Right forelimb (tissue), 1 donor: ENCODE measurements around the gene ZBTB24.

Source experiments
- DNase-seq: peaks from one replicate; pipeline ENCODE4 v3.0.0-alpha.2; 2018

Gene ZBTB24

DNA sequence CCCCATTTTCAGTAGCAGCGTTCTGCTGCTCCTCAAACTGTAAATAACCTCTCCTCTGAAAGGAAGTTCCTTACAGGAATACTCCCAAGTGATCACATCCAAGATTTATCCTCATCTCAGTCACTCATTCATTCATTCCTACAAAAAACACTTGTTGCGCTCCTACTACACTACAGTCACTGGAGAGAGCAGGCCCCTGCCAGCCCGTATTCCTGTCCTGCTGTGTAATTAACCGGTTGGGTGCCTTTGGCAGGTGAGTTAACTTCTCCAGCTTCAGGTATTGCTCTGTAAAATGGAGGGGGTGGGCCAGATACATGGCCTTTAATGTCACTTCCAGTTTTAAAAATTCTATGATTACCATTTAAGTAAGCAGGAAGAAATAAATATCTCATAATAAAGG, 15.0 kb upstream of the ZBTB24 start:
- no peak for DNase-seq

DNA sequence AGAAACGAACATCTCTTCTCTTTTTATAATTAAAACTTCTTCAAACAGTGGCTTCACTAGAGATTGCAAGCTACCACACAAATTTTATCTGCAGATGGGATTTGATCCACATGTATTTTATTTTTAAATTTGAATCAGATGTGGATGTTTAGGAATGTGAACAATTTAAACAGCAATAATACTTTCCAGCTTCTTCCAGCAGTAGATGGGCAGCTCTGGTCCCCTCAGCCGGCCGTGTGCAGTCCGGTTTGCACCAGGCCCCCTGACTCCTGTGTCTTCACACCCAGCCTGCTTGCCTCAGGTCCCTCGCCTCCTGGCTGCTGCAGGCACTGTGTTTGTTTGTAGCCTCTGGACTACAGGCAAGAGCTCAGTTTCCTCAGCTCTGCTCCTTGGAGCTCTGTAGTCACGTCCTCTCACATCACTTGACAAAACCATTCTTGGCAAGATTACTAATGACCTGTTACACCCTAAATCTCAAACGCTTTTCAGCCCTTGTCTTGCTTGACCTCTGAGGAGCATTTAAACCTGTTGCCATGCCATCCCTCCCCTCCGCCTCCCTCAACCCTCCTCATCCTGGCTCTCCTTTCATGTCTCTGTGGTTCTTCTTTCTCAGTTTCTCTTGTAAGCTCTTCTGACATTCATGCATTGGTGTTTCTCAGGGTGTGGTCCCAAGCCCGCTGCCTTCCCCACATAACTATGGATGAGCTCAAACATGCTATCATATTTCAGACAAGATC, 13.2 kb upstream of the ZBTB24 start:
- no peak for DNase-seq

DNA sequence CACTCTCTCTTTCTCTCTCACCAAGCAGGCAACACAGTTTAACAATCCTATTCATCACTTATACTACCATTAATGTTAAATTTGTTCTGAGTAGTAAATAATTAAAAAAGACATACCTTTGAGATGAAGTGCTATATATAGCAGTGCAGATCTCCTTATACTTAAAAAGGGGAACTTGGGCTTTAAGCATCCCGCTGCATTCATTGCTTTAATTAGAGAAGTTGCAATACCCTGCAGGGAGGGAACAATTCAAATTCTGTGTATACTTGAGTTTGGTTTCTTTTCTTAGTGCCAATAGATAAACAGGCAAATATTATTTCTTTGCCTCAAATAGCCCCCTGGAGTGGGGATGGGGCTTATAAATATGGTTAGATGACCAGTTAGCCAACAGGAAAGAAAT, 10.8 kb upstream of the ZBTB24 start:
- DNase-seq = no peak

DNA sequence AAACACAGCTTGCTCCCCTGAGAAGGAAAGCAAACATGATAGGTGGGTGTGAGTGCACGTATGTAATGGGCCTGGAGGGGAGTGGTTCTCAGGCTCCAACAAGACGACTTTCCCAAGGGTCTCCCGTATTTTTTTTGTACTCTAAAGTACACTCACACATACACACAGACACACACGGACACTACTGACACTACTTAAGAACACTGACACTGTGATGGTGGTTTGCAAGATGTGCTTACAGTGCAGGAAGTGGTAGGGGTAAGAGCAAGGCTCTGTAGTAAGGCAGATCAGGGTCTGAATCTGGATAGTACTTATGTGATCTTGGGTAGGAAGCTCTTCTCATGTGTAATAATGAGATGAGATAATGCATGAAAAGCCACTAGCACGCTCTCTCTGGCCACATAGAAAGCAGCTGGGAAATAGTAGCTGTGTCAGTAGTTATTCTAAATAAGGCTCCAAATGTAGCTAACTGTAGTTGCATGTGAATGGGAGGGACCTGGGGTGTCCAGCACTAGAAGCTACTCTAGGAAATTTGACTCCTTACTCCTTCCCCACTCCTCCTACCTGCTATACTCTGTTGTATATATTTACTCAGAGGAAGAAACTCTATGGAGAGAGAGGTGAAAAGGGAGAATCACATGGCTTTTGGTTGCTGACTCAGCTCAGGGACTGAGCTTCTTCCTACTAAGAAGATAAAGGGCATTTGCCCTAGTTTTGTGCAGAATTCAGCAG, 8.4 kb upstream of the ZBTB24 start:
- DNase-seq = no peak

DNA sequence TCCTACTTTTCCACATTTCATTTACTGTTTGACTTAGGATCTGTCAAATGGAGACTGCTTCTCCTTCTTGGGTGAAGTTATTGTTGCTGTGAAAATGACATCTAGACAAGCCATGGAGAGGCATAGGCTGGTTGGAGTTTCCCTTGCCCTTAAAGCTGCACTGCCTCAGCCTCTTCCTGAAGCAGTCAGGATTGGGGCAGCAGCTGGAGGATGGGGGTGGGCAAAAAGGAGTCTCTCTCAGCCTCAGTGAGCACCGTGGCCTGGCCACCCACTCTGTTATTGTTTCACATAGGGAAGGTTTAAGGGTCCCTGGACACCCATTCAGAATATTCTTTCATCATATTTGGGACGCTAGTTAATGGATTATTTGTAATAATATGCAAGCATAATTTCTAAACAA, 7.7 kb upstream of the ZBTB24 start:
- DNase-seq = no peak

DNA sequence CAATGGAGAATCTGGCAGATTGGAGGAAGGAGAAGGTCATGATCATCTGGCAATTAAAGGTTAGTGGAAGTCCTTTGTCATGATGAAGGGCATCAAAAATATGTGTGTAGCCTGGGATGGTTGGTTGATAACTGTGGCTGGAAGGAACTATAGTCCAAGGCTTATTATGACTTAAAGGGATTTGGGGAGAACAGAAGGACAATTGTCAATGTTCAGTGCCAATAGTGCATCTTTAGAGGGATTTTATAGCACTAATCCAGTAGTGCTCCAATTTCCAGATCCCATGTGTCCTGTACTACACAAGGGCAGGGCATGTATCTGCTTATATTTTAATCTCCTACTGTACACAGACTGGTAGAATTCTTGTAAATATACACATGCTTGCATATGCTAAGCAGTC, 5.0 kb upstream of the ZBTB24 start:
- no peak for DNase-seq

DNA sequence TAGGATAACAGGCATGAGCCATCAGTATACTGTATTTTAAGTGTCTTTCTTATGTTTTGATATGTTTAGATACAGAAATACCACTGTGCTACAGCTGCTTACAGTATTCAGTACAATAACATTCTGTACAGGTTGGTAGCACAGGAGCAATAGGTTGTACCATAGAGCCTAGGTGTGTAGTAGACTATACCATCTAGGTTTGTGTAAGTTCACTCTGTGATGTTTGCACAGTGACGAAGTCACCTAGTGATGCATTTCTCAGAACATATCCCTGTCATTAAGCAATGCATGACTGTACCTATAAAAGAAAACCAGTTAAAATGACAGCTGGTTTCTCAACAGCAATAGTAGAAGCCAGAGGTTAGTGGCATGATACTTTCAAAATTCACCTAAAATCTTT, 3.0 kb upstream of the ZBTB24 start:
- DNase-seq = no peak

DNA sequence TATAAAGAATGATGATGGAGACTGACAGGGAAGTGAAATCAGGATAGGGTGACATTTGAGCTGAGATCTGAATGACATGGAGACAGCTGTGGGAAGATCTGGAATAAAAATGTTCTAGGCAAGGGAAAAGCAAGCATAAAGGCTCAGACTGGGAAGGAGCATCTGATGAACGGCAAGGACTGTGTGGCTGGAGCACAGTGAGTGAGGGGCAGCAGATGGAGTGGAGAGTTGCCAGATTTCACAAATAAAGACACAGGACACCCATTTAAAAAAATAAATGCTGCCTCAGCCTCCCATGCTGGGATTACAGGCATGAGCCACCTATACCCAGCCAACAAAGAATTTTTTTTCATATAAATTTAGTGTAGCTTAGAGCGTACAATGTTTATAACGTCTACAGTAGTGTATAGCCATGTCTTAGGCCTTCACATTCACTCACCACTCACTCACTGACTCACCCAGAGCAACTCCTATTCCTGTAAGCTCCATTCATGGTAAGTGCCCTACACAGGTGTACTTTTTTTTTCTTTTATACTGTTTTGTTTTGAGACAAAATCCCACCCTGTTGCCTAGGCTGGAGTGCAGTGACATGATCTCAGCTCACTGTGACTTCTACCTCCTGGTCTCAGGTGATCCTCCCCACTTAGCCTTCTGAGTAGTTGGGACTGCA, 2.4 kb upstream of the ZBTB24 start:
- DNase-seq = no peak

DNA sequence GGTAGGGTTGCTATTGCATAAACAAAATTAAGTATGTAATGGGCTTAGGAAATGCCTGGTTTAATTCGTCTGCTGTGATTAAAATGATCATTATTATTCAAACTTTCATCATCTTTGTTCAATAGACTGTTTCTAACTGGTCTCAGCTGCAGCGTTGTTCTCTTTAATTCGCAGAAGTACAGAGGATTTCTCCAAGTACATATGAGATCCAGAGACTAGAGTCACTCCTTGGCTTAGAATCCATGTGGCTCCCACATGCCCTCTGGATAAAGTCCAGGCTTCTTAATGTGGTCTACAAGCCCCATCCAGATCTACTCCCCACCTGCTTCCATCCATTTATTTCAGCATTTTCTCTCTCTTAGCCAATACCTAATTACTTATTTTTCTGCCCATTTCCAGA, 1.1 kb upstream of the ZBTB24 start:
- DNase-seq = no peak

DNA sequence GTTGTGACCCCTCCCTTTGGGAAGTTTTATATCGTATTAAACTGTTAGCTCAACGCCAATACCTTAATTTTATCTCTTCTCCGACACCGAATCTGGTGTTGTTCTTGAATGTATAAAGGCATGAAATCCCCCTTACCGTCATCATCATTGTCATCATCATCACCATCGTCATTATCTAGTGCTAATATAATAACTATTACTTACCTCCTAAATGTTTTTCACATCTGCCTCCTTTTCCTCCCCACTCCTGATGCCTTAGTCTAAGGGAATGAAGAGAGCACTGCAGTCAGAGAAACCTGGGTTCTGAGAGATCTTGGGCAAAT, 677 bp upstream of the ZBTB24 start:
- no peak for DNase-seq

DNA sequence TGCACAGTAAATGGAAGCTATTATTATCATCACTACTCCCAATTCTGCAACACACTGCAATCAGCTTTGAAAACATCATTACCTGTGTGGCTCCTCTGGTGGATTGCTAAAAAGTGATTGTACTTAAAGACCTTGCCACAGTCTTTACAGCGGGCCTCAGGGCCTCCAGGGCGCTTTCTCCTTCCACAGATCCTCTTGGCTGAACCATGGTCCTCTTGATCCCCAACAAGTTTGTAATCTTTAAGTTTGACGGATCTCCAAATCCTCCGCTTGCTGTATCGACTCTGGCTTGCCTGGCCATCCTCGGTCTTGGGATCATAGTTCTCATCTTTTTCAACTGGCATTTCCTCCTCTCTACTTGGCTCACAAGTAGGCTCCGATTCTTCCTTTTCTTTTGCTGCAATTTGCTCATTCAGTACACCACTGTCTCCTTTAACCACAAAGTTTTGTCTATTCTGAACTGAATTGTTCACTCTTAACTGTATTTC, 2.0 kb downstream of the ZBTB24 start:
- no peak for DNase-seq

DNA sequence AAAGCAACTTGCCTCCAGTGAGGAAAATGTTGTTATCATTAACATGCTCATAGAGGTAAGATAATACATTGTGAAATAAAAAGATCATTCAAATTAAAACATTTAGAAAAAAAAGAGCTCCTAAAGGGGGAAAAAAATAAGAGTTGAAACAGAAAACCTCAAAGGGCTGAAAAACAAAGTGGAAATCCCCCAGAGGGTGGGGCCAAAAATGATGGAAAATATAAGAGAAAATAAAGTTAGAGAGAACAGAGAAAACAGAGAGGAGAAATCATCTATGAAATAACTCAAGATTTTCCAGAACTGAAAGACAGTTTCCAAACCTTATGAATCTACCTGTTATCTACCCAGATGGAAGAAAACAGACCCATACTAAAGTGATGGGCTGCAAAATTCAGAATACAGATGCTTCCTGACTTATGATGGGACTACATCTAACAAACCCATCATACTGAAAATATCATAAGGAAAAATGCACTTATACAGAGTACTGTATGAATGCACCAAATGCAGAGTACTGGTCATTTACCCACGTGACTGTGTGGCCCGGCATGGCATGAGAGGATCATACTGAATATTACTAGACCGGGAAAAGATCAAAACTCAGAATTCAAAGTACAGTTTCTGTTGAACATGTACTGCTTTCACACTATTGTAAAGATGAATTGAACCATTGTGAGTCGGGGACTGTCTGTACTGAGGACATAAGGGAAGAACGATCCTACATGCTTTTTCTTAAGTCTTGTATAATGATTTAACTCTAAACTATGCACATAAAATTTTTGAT, 4.0 kb downstream of the ZBTB24 start:
- DNase-seq = no peak

DNA sequence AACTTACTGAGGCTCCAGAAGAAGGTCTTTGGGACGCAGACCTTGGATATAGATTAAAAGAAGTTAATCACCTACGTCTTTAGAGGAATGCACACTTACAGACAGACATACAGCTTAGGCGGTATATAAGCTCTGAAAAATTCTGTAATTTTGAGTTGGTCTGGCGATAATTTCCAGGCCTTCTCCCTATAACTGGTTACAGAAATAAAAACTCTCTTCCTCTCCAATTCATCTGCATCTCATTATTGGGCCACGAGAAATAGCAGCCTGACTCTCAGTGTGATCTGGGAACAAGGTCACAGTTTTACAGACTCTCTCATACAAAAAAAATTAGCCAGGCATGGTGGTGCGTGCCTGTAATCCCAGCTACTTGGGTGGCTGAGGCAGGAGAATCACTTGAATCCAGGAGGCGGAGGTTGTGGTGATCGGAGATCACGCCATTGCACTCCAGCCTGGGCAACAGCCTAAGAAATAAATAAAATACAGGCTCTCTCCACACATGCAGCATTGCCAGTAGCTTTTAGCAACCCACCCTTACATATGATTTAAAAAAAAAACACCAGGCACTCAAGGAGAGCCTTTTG, 4.7 kb downstream of the ZBTB24 start:
- DNase-seq = no peak

DNA sequence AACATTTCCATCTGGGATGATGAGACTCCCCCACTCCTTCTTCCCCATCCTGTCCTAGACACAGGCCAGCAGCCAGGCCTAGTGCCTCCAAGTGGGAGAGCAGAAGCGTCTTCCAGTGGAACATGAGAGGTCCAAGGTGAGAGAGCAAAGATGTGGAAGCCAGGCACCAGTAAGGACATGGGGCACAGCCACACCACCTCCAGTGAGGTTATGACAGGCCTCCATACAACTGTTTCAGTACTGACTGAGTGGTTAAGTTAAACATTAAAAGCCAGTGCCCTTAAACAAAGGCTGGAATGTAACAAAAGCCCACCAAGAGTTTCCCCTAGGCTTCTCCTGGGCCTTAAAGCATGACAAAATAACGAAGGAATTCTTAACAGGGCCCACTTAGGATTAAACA, 5.3 kb downstream of the ZBTB24 start:
- no peak for DNase-seq

DNA sequence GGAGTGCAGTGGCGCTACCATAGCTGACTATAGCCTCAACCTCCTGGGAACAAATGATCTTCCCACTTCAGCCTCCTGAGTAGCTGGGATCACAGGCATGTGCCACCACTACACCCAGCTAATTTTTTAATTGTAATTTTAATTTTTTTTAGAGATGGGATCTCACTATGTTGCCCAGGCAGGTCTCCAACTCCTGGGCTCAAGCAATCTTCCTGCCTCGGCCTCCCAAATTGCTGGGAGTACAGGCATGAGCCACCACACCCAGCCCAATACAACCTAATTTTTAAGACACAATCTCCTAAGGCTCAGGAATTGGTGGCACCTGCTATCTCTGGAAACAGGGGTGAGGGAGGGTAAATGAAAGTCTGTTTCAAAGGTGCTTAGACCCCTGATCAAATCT, 5.8 kb downstream of the ZBTB24 start:
- no peak for DNase-seq

DNA sequence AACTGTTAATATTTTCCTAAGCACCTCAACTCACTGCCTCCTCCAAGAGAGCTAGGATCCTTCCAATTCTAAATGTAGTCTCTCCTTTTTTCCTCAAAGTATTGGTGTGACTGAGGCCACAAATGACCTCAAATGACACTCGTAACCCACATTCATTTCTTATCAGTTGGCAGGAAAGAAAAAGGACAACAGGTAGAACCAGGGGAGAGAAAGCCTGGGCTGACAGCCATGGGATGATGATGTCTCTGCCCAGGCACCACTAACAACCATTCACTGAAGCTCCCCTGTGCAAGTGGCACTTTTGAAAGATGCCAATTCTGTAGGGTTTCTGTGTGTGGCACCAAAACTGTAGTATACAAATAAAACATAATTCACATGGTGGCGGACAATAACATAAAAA, 7.4 kb downstream of the ZBTB24 start:
- DNase-seq = no peak

DNA sequence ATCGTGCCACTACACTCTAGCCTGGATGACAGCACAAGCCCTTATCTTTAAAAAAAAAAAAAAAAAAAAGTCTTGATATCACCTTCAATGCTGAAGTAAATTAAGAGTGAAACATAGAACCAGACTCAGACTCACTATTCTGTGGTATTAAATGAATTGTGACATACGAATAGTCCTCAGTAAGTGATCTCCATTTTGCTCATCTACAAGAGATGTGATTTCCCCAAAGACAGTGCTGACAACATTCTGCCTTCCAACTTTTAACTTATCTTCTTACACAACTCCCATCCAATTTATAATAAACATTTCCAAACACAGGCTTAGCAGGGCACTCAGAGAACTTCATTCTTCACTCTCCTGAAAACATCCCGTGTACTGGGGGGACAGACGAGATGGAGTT, 8.0 kb downstream of the ZBTB24 start:
- no peak for DNase-seq

DNA sequence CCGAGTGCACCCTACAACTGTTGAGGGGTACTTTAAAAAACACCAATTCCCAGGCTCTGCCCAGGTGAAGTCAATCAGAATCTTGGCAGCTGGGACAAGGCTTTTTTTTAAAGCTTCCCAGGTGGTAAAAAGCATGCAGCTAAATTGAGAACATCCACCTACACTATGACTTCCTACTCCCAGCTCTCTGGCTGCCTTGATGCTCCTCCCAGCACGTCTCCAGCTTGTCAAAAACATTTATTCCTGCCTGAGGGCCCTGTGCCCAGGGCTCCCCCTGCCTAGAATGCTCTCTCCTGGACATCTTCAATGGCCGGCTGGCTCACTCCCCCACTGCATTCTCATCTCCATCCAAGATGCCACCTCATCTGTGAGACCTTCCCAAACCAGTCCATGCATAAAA, 9.9 kb downstream of the ZBTB24 start:
- DNase-seq = no peak

DNA sequence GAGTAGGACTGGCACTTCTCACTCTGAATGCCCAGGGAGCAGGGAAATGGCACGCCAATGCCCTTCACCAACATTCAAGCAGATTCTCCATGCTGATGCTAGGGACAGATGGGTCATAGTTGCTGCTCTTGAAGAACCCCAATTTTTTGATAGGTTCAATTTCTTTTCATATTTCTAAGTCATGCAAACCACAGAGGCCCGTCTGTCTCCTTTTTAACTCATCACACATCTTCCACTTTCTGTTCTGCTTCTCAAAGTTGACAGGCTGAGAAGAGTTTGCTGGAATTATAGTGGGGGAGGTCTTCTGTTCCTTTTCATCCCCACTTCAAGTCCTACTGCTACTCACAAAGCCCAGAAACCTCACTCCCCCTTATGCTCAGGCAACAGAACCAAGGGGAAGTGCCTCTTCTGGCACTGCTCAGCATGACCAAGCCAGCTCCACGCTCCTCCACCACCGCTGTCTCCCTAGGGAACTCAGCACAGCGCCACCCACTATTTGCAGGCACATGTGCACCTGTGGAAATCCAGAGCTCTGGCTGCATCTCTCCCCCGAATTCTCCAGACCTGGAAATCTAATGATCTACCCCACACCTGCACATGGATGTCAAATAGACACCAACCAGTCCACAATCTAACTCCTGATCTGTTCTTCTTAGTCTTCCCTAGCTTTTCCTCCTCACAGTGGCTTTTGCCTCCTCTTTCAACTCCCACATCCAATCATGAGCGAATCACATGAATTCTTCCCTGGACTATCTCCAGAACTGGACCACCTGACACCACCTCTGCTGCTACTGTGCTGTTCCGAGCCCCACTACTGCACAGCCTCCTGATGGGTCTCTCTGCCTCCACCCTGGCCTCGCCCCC, 10.7 kb downstream of the ZBTB24 start:
- no peak for DNase-seq

DNA sequence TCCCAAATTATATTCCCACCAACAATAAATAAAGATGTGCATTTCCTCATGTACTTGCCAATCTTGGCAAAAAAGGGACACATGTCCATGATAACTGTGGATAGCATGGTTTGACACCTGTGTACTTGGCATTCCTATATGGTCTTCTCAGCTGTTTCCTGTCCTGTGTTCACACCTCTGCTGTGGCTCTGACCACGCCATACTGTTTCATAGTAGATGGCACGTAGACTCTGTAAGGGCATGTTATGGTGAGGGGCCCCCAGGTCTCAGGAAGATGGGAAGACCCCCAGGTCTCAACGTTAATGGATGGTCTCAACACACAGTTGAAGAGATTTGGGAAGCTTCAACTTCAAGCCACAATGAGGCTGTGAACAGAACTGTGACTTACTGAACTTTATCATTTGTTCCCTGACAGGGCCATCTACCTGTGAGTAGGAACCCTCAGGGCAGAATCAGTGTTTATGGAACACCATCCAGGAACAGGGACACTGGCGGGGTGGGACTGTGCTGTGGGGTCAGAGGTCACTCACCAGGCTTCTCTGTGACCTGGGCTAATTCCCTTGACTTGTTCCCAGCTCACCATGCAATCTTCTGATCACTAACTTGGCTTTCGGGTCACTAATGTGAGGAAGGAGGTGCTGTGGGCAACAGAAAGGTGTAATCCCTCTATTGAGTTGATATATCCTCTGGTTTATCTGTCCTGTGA, 11.8 kb downstream of the ZBTB24 start:
- no peak for DNase-seq

DNA sequence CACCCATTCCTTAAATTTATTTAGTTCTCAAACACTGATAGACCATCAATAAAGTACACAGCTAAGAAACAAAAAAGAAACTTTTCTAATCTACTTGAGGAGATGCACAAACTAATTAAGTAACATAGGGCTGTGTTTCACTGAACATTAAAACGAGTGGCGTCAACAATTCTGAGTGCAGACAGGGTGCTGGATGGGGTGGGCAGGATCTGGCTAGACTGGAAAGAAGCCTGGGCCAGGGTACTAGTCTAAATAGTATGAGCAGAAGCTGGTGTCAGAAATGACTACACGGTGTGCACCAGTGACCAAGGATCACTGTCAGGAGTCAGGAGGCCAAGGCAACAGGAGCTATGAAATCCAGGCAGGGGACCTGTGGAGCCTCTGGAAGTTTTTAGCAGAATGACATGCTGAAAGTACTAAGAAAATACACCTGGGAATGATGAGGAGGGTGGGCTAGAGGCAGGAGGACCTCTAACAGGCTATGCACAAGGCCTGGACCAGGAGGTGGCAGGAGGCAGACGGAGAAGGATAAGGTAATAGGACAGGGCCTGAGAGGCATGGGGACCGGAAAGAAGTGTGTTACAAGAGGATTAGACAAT, 13.3 kb downstream of the ZBTB24 start:
- DNase-seq = no peak
